IPS-20b (cell line): ENCODE measurements around the gene OR10J5.

Experiments
- H3K27ac ChIP-seq: one replicate; pipeline ENCODE4 v1.5.1; 2013; ENCODE audit warnings: low read length
- H3K27me3 ChIP-seq: 2 replicates; pipeline ENCODE4 v1.6.1; 2013; ENCODE audit warnings: mild to moderate bottlenecking, low read length, inconsistent platforms; ENCODE audit not compliant: insufficient read depth
- H3K36me3 ChIP-seq: 2 replicates; pipeline ENCODE4 v1.6.1; 2013; ENCODE audit warnings: low read depth, mild to moderate bottlenecking, inconsistent platforms, low read length, moderate library complexity; ENCODE audit not compliant: insufficient read depth
- H3K4me1 ChIP-seq: 2 replicates; pipeline ENCODE4 v1.6.1; 2013; ENCODE audit warnings: mild to moderate bottlenecking, control low read depth, inconsistent platforms, low read length, moderate library complexity; ENCODE audit not compliant: insufficient read depth
- H3K4me3 ChIP-seq: 2 replicates; pipeline ENCODE4 v1.5.1; 2013; ENCODE audit warnings: mild to moderate bottlenecking, low read length, inconsistent platforms
- H3K9ac ChIP-seq: 2 replicates; pipeline ENCODE4 v1.6.1; 2013; ENCODE audit warnings: low read depth, mild to moderate bottlenecking, inconsistent platforms, low read length, moderate library complexity
- H3K9me3 ChIP-seq: 2 replicates; pipeline ENCODE4 v1.6.1; 2013; ENCODE audit warnings: mild to moderate bottlenecking, low read depth, low read length, inconsistent platforms; ENCODE audit not compliant: insufficient read depth

OR10J5 gene

GRCh38 chr1:159535907-159536306 lies at the start of gene OR10J5:
TSS of gene OR10J5 (minus strand) at chr1:159536007. CDS start at chr1:159536007, 0 bp downstream.
- no peak within 1 kb of the TSS for H3K9ac ChIP-seq
- no peak within 1 kb of the TSS for H3K4me3 ChIP-seq
- H3K27ac ChIP-seq: no peak within 1 kb of the TSS
- H3K27me3 ChIP-seq: no peaks in the 10 kb centered on the region
- H3K36me3 ChIP-seq: no peaks in the 10 kb centered on the region
- no peaks in the 10 kb centered on the region for H3K4me1 ChIP-seq
- peaks cover 19% of the 10 kb centered on the region for H3K9me3 ChIP-seq

GRCh38 chr1:159584536-159584935 lies 48.7 kb upstream of the OR10J5 start:
- Histone ChIP-seq H3K9ac (no peak overlapping the region), H3K4me1 (no peaks in the 10 kb centered on the region), H3K27me3 (no peaks in the 10 kb centered on the region), H3K4me3 (no peak overlapping the region), H3K27ac (no peak overlapping the region), H3K9me3 (no peaks in the 10 kb centered on the region), H3K36me3 (no peaks in the 10 kb centered on the region)

- no peak overlapping the region for H3K4me3 ChIP-seq
- no peak overlapping the region for H3K27ac ChIP-seq
- H3K9ac ChIP-seq: no peak overlapping the region
- no peaks in the 10 kb centered on the region for H3K27me3 ChIP-seq
- no peaks in the 10 kb centered on the region for H3K36me3 ChIP-seq
- H3K9me3 ChIP-seq: peaks cover 5% of the 10 kb centered on the region; the same call in 1 of the 2 replicates
- H3K4me1 ChIP-seq: no peaks in the 10 kb centered on the region
Measured at GRCh38 chr1:159581422-159581821, 45.6 kb upstream of the OR10J5 start.

- H3K4me1 ChIP-seq: no peaks in the 10 kb centered on the region
- no peak overlapping the region for H3K9ac ChIP-seq
- H3K27me3 ChIP-seq: no peaks in the 10 kb centered on the region
- H3K27ac ChIP-seq: no peak overlapping the region
- H3K4me3 ChIP-seq: no peak overlapping the region
- no peaks in the 10 kb centered on the region for H3K36me3 ChIP-seq
- peaks cover 9% of the 10 kb centered on the region for H3K9me3 ChIP-seq
Measured at GRCh38 chr1:159580340-159580739, 44.5 kb upstream of the OR10J5 start.

- Histone ChIP-seq H3K27ac (no peak overlapping the region), H3K27me3 (no peaks in the 10 kb centered on the region), H3K36me3 (no peaks in the 10 kb centered on the region), H3K9ac (no peak overlapping the region), H3K9me3 (peaks cover 15% of the 10 kb centered on the region), H3K4me1 (no peaks in the 10 kb centered on the region), H3K4me3 (no peak overlapping the region)
Measured at GRCh38 chr1:159577446-159577845, 41.6 kb upstream of the OR10J5 start.

- Histone ChIP-seq H3K4me1 (no peaks in the 10 kb centered on the region), H3K27ac (no peak overlapping the region), H3K9ac (no peak overlapping the region), H3K36me3 (no peaks in the 10 kb centered on the region), H3K9me3 (0 out of 2 replicates have a peak, but pooled peaks cover 11% of the 10 kb centered on the region), H3K4me3 (no peak overlapping the region), H3K27me3 (no peaks in the 10 kb centered on the region)
Measured at GRCh38 chr1:159562680-159563079, 26.9 kb upstream of the OR10J5 start.

GRCh38 chr1:159561497-159561896 lies 25.7 kb upstream of the OR10J5 start:
- Histone ChIP-seq H3K4me1 (no peaks in the 10 kb centered on the region), H3K9me3 (0 out of 2 replicates have a peak, but pooled peaks cover 11% of the 10 kb centered on the region), H3K9ac (no peak overlapping the region), H3K4me3 (no peak overlapping the region), H3K27me3 (no peaks in the 10 kb centered on the region), H3K36me3 (no peaks in the 10 kb centered on the region), H3K27ac (no peak overlapping the region)

DNA sequence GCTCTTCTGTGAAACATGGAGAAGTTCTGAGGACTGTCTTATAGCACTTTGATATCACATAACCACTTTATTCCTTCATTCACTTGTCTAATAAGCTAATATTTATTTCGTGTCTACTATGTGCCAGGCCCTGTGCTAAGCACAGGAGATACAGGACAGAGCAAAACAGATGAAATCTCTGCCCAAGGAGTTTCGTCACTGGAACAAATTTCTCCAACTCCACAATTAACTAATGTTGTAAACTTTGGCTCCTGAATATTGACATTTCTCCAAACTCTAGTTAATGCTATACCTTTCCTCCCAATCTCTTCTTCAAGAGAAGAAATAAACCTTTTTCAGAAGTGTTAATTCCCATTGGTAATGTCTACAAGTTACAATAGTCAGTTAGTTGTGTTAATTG lies 24.8 kb upstream of the OR10J5 start:
- Histone ChIP-seq H3K9me3 (0 out of 2 replicates have a peak, but pooled peaks cover 6% of the 10 kb centered on the region), H3K9ac (no peak overlapping the region), H3K4me3 (no peak overlapping the region), H3K4me1 (no peaks in the 10 kb centered on the region), H3K27me3 (no peaks in the 10 kb centered on the region), H3K27ac (no peak overlapping the region), H3K36me3 (no peaks in the 10 kb centered on the region)

- H3K4me1 ChIP-seq: no peaks in the 10 kb centered on the region
Measured at GRCh38 chr1:159556931-159557369, 21.1 kb upstream of the OR10J5 start.

GRCh38 chr1:159554696-159555095 lies 18.9 kb upstream of the OR10J5 start:
- Histone ChIP-seq H3K36me3 (no peaks in the 10 kb centered on the region), H3K9me3 (no peaks in the 10 kb centered on the region)

More at GRCh38 chr1:159556931-159557369, 21.1 kb upstream of the OR10J5 start:
- no peaks in the 10 kb centered on the region for H3K27me3 ChIP-seq
- H3K9ac ChIP-seq: no peak overlapping the region
- H3K27ac ChIP-seq: no peak overlapping the region
- H3K36me3 ChIP-seq: no peaks in the 10 kb centered on the region
- H3K4me3 ChIP-seq: no peak overlapping the region
- no peaks in the 10 kb centered on the region for H3K9me3 ChIP-seq

GRCh38 chr1:159554261-159554660 lies 18.5 kb upstream of the OR10J5 start:
- Histone ChIP-seq H3K27me3 (no peaks in the 10 kb centered on the region), H3K9ac (no peak overlapping the region), H3K4me3 (no peak overlapping the region), H3K36me3 (no peaks in the 10 kb centered on the region), H3K9me3 (no peaks in the 10 kb centered on the region), H3K27ac (no peak overlapping the region), H3K4me1 (no peaks in the 10 kb centered on the region)

More at GRCh38 chr1:159554696-159555095, 18.9 kb upstream of the OR10J5 start:
- Histone ChIP-seq H3K27ac (no peak overlapping the region), H3K9ac (no peak overlapping the region), H3K27me3 (no peaks in the 10 kb centered on the region), H3K4me3 (no peak overlapping the region), H3K4me1 (no peaks in the 10 kb centered on the region)

DNA sequence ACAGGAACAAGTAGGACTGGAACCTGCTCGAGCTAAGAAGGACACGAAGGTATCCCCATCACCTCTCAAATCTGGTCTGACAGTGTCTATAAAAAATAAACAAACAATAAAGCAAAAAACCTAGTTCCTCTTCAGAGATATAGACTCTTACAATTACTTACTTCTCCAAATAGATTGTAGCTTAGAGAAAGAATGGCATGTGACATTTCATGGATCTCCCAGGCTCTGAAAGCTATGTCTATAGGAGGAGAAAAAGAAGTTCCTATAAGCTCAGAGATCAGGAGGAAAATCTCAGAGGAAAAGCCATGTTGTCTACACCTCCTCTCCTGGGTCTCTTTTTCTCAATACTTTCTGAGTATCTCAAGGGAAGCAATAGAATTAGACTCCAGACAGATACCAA lies 12.3 kb upstream of the OR10J5 start:
- Histone ChIP-seq H3K4me1 (no peaks in the 10 kb centered on the region), H3K36me3 (no peaks in the 10 kb centered on the region)

More for the DNA sequence above, 12.3 kb upstream of the OR10J5 start:
- Histone ChIP-seq H3K9me3 (no peaks in the 10 kb centered on the region), H3K9ac (no peak overlapping the region), H3K4me3 (no peak overlapping the region), H3K27ac (no peak overlapping the region), H3K27me3 (no peaks in the 10 kb centered on the region)
